HG03066 (cell line): Measurements from ENCODE around the gene FAM110A.
"Not testable (repeated sequence)": the region's sequence is repeated elsewhere in the genome, so short reads cannot be mapped to it uniquely, and the experiment has no call there.

Experiments
- ATAC-seq: cut with Tn5 transposase; IDR thresholded peaks from one replicate; pipeline ENCODE4 v1.9.1; 2021; ENCODE audit warnings: low read depth; ENCODE audit not compliant: unreplicated experiment

FAM110A gene

DNA sequence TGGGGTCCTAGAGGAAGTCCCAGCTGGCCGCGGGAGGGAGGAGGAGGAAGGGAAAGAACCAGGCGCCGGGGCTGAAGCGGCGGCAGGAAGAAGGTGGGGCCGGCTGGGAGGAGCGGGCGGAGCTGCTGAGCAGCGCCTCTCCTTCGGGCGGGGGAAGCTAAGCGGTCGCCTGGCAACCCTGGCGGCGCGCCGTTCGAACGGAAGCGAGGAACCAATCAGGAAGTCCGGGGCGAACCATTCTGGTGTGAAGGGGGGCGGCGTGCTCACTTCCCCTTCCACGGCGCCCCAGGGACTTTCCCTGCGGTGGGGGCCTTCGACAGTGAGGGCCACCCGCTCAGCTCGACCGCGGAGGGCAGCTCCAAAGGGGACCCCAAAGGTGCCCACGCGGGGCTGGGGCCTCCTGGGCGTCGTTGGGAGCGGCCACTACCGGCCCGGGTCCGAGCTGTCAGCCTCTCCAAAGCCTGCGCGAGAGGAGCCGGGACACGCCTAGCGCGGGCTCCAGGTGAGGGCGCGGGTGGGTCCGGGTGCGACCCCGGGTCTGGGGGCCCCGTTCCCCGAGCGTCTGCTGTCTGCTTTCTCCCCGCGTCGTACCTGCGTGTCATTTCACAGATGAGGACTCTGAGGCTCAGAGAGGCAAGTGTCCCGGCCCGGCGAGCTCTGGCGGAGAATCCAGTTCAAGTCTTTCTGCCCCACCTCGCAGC, at the start of gene FAM110A:
FAM110A (plus strand) TSS at position 266 of the 701 bp plus-strand sequence. CDS start 11,090 bp downstream, outside the sequence.
- peak; percentile 96 for ATAC-seq

DNA sequence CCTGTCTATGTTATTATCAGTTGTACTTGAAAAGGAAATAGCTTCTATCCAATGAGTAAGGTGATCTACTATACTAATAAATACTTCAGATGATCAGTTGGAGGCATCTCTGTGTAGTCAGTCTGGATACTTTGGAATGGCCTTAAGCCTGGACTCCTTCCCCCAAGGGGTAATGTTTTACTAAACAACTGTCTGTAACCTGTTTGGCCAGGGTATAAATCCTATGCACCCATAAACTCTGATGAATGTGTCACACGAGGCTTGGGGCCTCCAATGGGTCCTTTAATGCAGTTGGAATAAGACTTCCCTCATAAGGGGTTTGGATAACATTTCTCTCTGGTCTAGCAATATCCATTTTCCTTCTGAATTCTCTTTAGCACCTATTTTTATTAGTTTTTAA, 45.7 kb upstream of the FAM110A start:
- no peak for ATAC-seq

GRCh38 chr20:791056-791455, 42.5 kb upstream of the FAM110A start:
- ATAC-seq = no peak

DNA sequence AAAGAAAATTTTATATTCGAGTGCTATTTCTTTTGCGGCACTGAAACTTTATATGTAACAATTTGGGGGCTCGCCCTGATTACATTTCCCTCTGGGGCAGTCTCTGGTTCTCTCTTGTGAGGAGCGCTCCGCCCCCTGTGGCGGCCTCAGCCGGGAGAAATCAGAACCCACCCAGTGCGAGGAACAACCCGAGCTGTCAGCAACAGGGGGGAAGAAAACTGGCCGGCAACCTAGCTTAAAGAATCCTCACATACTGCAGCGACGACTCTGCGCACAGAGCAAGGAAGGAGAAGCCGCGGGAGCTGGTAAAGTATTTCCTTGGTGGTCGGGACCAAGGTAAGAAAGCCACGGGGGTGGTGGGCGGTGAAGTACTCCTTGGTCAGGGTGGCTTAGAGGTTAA, 41.3 kb upstream of the FAM110A start:
- ATAC-seq = no peak

DNA sequence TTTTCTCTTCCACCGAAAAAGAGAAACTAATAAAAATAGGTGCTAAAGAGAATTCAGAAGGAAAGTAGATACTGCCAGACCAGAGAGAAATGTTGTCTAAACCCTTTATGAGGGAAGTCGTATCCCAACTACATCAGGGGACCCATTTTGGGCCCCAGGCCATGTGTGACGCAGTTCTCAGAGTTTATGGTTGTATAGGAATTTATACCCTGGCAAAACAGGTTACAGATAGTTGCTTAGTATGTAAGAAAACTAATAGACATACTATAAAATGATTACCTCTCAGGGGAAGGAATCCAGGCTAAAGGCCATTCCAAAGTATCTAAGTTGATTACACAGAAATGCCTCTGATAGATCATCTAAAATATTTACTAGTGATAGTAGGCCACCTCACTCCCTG, 36.6 kb upstream of the FAM110A start:
- no peak for ATAC-seq

GRCh38 chr20:798746-799145, 34.8 kb upstream of the FAM110A start:
- not testable (repeated sequence) for ATAC-seq

- ATAC-seq = not testable (repeated sequence)
Observed at GRCh38 chr20:800026-800425, 33.5 kb upstream of the FAM110A start.

DNA sequence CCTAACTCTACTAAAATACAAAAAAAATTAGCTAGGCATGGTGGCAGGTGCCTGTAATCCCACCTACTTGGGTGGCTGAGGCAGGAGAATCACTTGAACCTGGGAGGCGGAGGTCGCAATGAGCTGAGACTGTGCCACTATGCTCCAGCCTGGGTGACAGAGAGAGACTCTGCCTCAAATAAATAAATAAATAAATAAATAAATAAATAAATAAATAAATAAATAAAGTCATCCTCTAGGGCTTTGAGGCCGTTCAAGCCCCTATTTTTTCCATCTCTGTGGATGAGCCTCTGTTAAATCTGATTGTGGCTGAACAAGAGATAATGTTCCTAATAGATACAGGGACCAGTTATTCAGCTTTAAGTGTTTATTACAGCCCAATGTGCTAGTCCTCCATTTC, 31.8 kb upstream of the FAM110A start:
- no peak for ATAC-seq

DNA sequence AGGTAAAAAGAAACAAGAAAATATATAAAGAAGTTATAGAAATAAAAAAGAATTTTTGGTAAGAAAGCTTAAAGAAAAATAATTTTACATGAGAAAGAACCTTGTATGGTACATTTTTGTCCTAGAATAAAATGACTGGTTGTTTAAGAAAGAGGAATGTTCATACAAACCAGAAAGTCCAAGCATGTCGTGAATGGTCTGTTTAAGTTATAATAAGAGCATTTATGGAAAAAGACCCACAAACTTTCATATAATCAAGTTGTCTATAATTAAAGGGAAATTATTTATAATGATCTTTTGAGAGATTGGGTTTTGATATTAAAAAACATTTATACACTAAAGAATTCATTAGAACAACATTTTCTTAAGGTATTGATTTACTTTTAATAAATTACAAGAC, 27.8 kb upstream of the FAM110A start:
- ATAC-seq = no peak

DNA sequence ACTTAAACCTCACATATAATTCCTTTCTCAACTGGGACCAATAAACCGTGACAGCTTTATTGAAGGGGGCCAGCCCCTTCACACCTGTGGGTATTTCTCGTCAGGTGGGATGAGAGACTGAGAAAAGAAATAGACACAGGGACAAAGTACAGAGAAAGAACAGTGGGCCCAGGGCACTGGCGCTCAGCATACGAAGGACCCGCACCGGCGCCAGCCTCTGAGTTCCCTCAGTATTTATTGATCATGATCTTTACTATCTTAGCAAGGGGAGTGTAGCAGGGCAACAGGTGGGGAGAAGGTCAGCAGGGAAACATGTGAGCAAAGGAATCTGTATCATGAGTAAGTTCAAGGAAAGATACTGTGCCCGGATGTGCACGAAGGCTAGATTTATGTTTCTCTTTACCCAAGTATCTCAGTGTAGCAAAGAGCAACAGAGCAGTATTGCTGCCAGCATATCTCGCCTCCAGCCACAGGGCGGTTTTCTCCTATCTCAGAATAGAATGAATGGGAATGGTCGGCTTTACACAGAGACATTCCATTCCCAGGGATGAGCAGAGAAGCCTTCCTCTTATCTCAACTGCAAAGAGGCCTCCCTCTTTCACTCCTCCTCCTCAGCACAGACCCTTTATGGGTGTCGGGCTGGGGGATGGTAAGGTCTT, 21.6 kb upstream of the FAM110A start:
- ATAC-seq = not testable (repeated sequence)

- not testable (repeated sequence) for ATAC-seq
Observed at GRCh38 chr20:812435-812814, 21.1 kb upstream of the FAM110A start.

GRCh38 chr20:813390-813789, 20.1 kb upstream of the FAM110A start:
- no peak for ATAC-seq

DNA sequence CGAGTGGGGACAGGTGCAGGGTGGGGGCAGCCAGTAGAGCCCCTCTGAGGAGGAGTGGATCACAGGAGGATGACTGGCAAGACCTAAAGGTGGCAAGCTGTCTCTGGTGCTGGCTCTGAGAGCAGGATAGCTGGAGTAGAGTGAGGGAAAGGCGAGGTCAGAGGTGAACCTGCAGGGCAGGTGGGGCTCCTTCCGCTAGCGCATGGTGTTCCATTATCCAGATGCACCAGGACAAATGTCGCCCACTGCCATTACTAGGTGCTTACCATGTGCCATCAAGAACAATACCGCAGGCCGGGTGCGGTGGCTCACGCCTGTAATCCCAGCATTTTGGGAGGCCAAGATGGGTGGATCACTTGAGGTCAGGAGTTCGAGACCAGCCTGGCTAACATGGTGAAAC, 18.3 kb upstream of the FAM110A start:
- no peak for ATAC-seq

DNA sequence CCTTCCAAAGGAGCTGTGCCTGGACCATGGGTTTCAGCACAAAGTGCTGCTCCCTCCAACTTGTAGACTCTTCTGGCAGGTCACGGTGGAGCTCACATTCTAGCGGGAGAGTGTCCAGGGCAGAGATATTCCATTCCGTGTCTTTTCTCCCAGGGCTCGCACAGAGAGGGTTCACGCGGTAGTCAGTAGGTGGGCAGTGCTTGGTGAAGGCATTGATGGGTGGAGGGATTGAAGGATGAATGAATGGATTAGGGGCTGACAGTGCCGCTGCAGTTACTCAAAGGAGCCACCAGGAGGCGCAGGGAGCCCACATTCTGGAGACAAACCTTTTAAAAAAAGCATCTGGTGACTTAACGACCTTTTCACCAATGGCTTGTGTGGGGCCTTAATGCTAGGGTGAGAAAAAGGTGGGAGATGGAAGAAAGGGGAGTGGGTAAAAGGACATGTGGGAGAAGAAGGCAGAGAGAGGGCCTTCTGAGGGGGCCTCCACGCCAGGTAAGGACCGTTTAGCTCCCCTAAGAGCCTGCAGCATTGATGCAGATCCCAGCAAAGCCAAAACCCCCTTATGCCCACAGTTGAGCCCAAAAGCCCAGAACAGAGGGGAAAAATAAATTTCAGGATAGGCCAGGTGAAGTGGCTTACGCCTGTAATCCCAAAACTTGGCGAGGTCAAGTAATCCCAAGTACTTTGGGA, 17.5 kb upstream of the FAM110A start:
- ATAC-seq = no peak

GRCh38 chr20:818001-818664, 15.4 kb upstream of the FAM110A start:
- no peak for ATAC-seq

DNA sequence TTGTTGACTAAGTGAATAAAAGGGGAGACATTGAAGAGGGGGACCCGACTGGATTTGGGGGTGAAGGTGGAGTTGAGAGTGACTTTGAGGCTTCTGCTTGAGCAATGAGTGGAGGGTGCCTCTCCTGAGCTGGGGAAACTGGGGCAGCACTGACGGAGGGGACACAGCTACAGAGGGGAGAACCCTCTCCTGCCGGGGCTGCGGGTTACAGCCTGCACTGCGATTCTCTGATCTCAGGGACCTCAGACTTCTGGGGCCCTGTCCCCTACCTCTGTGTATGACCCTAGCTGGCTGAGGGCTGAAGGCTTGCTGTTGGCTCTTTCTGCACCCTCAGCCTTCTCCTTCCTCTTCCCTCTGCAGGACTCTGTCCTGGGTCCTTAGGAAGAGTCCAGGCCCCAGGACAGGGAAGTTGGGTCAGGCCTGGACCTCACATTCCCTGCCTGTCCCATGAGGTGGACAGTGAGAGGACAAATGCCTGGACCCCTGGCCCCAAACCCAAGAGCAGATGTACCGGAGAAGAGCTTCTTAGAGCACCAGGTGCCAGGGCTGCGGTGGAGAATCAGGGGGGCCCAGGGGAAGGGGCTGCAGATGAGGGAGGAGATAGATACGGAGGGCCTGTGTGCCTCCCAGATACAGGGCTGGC, 13.7 kb upstream of the FAM110A start:
- no peak for ATAC-seq

DNA sequence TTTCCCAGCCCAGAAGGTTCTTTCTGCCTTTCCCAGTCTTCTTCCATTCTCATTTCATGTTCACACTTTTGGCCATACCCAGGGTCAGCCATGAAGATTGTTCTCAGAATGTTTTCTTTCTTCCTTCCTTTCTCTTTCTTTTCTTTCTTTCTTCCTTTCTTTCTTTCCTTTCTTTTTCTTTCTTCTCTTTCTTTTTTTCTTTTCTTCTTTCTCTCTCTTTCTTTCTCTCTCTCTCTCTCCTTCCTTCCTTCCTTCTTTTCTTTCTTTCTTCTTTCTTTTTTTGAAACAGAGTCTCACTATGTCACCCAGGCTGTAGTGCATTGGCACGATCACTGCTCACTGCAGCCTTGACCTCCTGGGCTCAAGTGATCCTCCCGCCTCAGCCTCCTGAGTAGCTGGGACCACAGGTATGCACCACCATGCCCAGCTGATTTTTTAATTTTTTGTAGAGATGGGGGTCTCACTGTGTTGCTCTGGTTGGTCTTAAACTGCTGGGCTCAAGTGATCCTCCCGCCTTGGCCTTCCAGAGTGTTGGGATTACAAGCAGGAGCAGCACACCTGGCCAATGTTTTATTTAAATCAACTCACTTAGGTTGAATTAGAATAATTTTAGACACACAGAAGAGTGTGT, 13.1 kb upstream of the FAM110A start:
- no peak for ATAC-seq

DNA sequence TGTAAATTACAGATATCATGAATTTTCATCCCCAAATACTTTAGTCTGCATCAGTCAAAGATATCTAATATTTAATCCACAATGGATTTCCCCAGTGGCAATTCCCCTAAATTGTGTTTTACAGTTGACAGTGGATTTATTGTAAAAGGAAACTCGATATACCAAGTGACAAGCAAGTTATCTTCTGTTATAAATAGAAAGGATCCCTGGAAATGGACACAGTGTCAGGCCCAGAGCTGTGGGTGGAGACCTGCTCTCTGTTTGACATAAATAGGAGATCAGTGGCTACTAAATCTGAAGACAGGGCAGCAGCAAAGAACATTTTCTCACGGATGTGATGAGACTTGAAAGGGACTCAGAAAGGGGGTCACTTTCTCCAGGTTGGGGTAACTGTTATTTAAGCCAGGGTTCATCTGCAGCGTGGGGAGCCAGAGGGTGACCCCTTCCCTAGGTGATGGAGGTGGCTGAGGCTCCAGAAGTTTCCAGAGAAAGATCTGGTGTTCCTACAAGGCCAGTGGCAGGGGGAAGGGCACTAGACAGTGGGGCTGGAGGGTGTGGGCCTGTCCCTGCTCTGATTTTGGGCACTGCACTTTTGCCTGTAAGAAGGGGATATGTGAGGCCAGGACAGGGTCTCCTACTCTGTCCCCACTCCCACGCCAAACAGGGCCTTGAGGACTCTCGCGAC, 12.3 kb upstream of the FAM110A start:
- no peak for ATAC-seq

DNA sequence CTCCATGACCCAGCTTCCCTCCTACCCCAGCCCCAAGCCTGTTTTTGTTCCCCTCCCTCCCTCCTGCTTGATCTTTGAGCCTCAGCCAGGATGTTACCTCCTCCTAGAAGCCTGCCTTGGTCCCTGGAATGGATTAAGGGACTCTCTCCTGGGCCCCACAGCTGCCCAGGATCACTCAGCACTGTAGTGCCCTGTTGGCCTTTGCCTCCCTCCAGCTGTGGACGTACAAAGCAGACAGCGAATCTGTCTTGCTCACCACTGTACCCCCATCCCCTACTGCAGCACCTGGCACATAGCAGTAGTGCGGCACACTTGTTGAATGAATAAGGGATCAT, 11.8 kb upstream of the FAM110A start:
- no peak for ATAC-seq
